Breast epithelium (tissue), 4 donors: ENCODE results near the gene EWSR1. TPM values are rescaled to one million over a fixed set of nuclear protein-coding genes. Genes with fewer than 3 reads are reported as not detected.
"Not testable (repeated sequence)": the region's sequence is repeated elsewhere in the genome, so short reads cannot be mapped to it uniquely, and the experiment has no call there.

Experiments used
- DNase-seq, 2 donors: peaks; one replicate each; pipeline ENCODE4 v3.0.0-alpha.2; 2019; ENCODE audit warnings: low spot score in 2 of 2
- H3K27ac ChIP-seq, 2 donors: fragments of 200-600 bp; sonication (generic) in 1 of 2; one replicate each; pipeline ENCODE4 v1.5.1; 2016 to 2019; ENCODE audit warnings: mild to moderate bottlenecking in 1 of 2
- H3K27me3 ChIP-seq, 2 donors: fragments of 200-600 bp; sonication (generic) in 1 of 2; one replicate each; pipeline versions ENCODE4 v1.5.1 to v1.6.0; 2017 to 2019; ENCODE audit warnings: control low read depth in 1 of 2, mild to moderate bottlenecking in 1 of 2
- H3K36me3 ChIP-seq: fragments of 200-600 bp; one replicate; pipeline ENCODE4 v1.5.1; 2019
- H3K4me1 ChIP-seq, 2 donors: fragments of 200-600 bp; sonication (generic); one replicate each; pipeline ENCODE4 v1.5.1; 2016 to 2019; ENCODE audit warnings: control low read depth in 1 of 2
- H3K4me3 ChIP-seq, 3 donors: fragments of 200-600 bp; sonication (generic); 1 replicate in 2 of 3; 2 replicates in 1 of 3; pipeline ENCODE4 v1.5.1; 2016 to 2019; ENCODE audit warnings: mild to moderate bottlenecking in 3 of 3, moderate library complexity in 2 of 3
- H3K9me3 ChIP-seq, 2 donors: fragments of 200-600 bp; sonication (generic) in 1 of 2; one replicate each; pipeline ENCODE4 v1.5.1; 2016 to 2019; ENCODE audit warnings: control low read depth in 1 of 2
- CTCF ChIP-seq, 3 donors: fragments of 450-650 bp; IDR thresholded peaks; one replicate each; pipeline ENCODE4 v1.5.1; 2016 to 2017; ENCODE audit warnings: antibody characterized with exemption in 3 of 3, mild to moderate bottlenecking in 3 of 3, moderate library complexity in 3 of 3
- POLR2A ChIP-seq: fragments of 450-650 bp; IDR thresholded peaks from one replicate; pipeline ENCODE4 v1.6.1; 2016; ENCODE audit warnings: antibody characterized with exemption, mild to moderate bottlenecking, moderate library complexity
- POLR2AphosphoS5 ChIP-seq, 3 donors: sonication (generic); formaldehyde crosslinking; IDR thresholded peaks; one replicate each; pipeline ENCODE4 v1.6.1; 2017; ENCODE audit warnings: antibody characterized with exemption in 3 of 3
- intact Hi-C: fragments of 100-400 bp; cut with DNase I; formaldehyde crosslinking; loops from one replicate; pipeline ENCODE4 v1.15.1; 2023; ENCODE audit warnings: low total_unique reads
- total RNA-seq, 3 donors: library from RNA; depleted of rRNA; stranded (reverse); fragments of >200 nt; gene quantifications; one replicate each; pipeline ENCODE4 v1.1.0, GENCODE V29; 2016

The EWSR1 gene
- total RNA-seq, 3 donors from 2014 or later = 165 to 224 (median 220) TPM

- H3K36me3 ChIP-seq = no peaks in the 10 kb centered on the region
- H3K4me1 ChIP-seq = no peaks in the 10 kb centered on the region
- H3K27ac ChIP-seq = no peak overlapping the region
- H3K9me3 ChIP-seq = no peaks in the 10 kb centered on the region
- H3K4me3 ChIP-seq = no peak overlapping the region
- DNase-seq = no peak
- TF ChIP-seq POLR2A (no peak), POLR2AphosphoS5 (IDR thresholded peaks at IDR 0.05) (no peak), CTCF (IDR thresholded peaks at IDR 0.05) (no peak)
- intact Hi-C loops = no loop called here
- no peaks in the 10 kb centered on the region for H3K27me3 ChIP-seq
Measured at GRCh38 chr22:29230972-29231875, 36.8 kb upstream of the EWSR1 start.

GRCh38 chr22:29231971-29232959 lies 35.8 kb upstream of the EWSR1 start:
- DNase-seq = no peak
- Histone ChIP-seq H3K27ac (peak overlapping the region in 1 of 2 donors; percentile 4), H3K4me3 (no peak overlapping the region)

GRCh38 chr22:29233277-29233877 lies 34.7 kb upstream of the EWSR1 start:
- H3K4me3 ChIP-seq = no peak overlapping the region
- no peaks in the 10 kb centered on the region for H3K4me1 ChIP-seq
- no peaks in the 10 kb centered on the region for H3K9me3 ChIP-seq
- H3K36me3 ChIP-seq = no peaks in the 10 kb centered on the region
- no peak for DNase-seq
- H3K27me3 ChIP-seq = no peaks in the 10 kb centered on the region
- TF ChIP-seq POLR2AphosphoS5 (IDR thresholded peaks at IDR 0.05) (no peak), POLR2A (no peak), CTCF (IDR thresholded peaks at IDR 0.05) (no peak)
- intact Hi-C loops = no loop called here
- no peak overlapping the region for H3K27ac ChIP-seq

More at GRCh38 chr22:29231971-29232959, 35.8 kb upstream of the EWSR1 start:
- intact Hi-C loops = no loop called here
- TF ChIP-seq POLR2A = no peak
- TF ChIP-seq POLR2AphosphoS5 (IDR thresholded peaks at IDR 0.05) = no peak
- no peak for TF ChIP-seq CTCF (IDR thresholded peaks at IDR 0.05)
- no peaks in the 10 kb centered on the region for H3K4me1 ChIP-seq
- H3K9me3 ChIP-seq = no peaks in the 10 kb centered on the region
- H3K27me3 ChIP-seq = no peaks in the 10 kb centered on the region
- no peaks in the 10 kb centered on the region for H3K36me3 ChIP-seq

GRCh38 chr22:29240481-29240880 lies 27.6 kb upstream of the EWSR1 start:
- DNase-seq = not testable (repeated sequence)

GRCh38 chr22:29243874-29244446 lies 24.1 kb upstream of the EWSR1 start:
- Histone ChIP-seq H3K27me3 (no peaks in the 10 kb centered on the region), H3K9me3 (peaks cover 0 to 7% of the 10 kb centered on the region in 2 donors), H3K4me1 (no peaks in the 10 kb centered on the region), H3K27ac (no peak overlapping the region), H3K36me3 (no peaks in the 10 kb centered on the region), H3K4me3 (no peak overlapping the region)
- intact Hi-C loops = no loop called here
- TF ChIP-seq CTCF (IDR thresholded peaks at IDR 0.05) (no peak), POLR2AphosphoS5 (IDR thresholded peaks at IDR 0.05) (no peak), POLR2A (no peak)
- DNase-seq = no peak

More at GRCh38 chr22:29240481-29240880, 27.6 kb upstream of the EWSR1 start:
- H3K27me3 ChIP-seq, intact Hi-C loops, H3K36me3 ChIP-seq, H3K4me3 ChIP-seq, H3K27ac ChIP-seq, H3K4me1 ChIP-seq, H3K9me3 ChIP-seq: not testable (repeated sequence)
